SH-SY5Y (cell line): ENCODE measurements around the gene IL17RC.

ENCODE experiments used
- GATA2 ChIP-seq: IDR thresholded peaks from 2 replicates; pipeline ENCODE4 v1.6.1; 2011; ENCODE audit warnings: mild to moderate bottlenecking, low read depth, low read length
- GATA3 ChIP-seq: IDR thresholded peaks from 2 replicates; pipeline ENCODE4 v1.6.1; 2011; ENCODE audit warnings: low read depth, mild to moderate bottlenecking, low read length, moderate library complexity

The IL17RC gene

GRCh38 chr3:9888540-9888939 is 28.4 kb upstream of the IL17RC start:
- TF ChIP-seq GATA2 (no peak), GATA3 (no peak)

- TF ChIP-seq GATA3 = no peak
- TF ChIP-seq GATA2 = no peak
These were observed 27.5 kb upstream of the IL17RC start for GRCh38 chr3:9889405-9889804.

- TF ChIP-seq GATA2 = no peak
- no peak for TF ChIP-seq GATA3
These were observed 26.4 kb upstream of the IL17RC start, which contains the start of gene JAGN1 for GRCh38 chr3:9890249-9891071. Gene JAGN1, plus strand, starts transcription at chr3:9890610. Its CDS starts 113 bp downstream, at chr3:9890723.

- TF ChIP-seq GATA3 = no peak
- TF ChIP-seq GATA2 = no peak
These were observed 25.8 kb upstream of the IL17RC start for GRCh38 chr3:9891072-9891622.

- TF ChIP-seq GATA3 (no peak), GATA2 (no peak)
These were observed 23.2 kb upstream of the IL17RC start for GRCh38 chr3:9893739-9894138.

GRCh38 chr3:9897408-9898372 is 19.2 kb upstream of the IL17RC start:
- TF ChIP-seq GATA2 = no peak
- TF ChIP-seq GATA3 = no peak

GRCh38 chr3:9898467-9899241 is 18.2 kb upstream of the IL17RC start:
- TF ChIP-seq GATA2 (no peak), GATA3 (no peak)

GRCh38 chr3:9899289-9899791 is 17.6 kb upstream of the IL17RC start:
- no peak; the same call in 1 of the 2 replicates for TF ChIP-seq GATA2
- TF ChIP-seq GATA3 = no peak

- TF ChIP-seq GATA3 = no peak
- TF ChIP-seq GATA2 = no peak
These were observed 14.9 kb upstream of the IL17RC start for GRCh38 chr3:9901967-9902366.

GRCh38 chr3:9902372-9903237 is 14.3 kb upstream of the IL17RC start, which contains the start of gene IL17RE:
Gene IL17RE, plus strand, starts transcription at chr3:9902848. Its CDS starts 85 bp downstream, at chr3:9902933.
- TF ChIP-seq GATA2 = no peak
- TF ChIP-seq GATA3 = no peak

GRCh38 chr3:9903238-9903624 is 13.7 kb upstream of the IL17RC start:
- TF ChIP-seq GATA2 (no peak), GATA3 (no peak)

- TF ChIP-seq GATA3 = no peak
- no peak for TF ChIP-seq GATA2
These were observed 13.0 kb upstream of the IL17RC start for GRCh38 chr3:9903904-9904303.
